Measurements from ENCODE around the gene LAIR1. TPM values are rescaled to one million over a fixed set of nuclear protein-coding genes. Genes with fewer than 3 reads are reported as not detected.
"Not testable (repeated sequence)": the region's sequence is repeated elsewhere in the genome, so short reads cannot be mapped to it uniquely, and the experiment has no call there.

Gene LAIR1
- total RNA-seq, 1 donor from 2014 or later, result not detected

DNA sequence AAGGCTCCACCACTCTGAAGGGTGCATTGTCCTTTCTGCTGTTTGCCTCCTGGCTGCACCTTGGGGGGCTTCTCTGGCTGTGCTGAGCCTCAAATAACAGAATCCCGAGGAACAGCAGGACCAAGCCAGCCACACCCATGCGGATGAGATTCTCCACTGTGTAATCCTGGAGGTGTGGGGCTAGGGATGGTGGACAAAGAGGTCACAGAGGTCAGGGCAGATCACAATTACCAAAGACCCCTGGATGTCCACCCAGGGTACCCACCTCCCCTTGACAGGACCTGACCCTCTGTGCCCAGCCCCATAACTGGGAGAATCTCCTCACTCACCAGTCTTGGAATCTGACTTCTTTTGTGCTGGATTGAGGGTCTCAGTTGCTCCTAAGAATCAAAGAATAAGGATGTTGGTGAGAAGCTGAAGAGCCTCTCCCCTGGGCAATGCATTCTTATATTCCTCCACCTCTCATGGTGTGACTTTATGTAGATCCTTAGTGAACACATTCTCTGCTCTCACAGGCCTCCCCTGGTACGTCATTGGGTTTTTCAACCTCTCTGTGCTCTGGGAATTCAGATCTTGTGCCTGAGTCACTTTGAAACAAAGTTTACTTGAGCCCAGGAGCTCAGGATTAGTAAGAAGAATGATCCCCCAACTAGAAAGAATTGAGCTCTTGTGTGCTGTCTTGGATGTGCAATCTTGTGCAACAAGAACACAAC, 31.0 kb downstream of the LAIR1 start:
- peaks cover 12% of the 10 kb centered on the region for H3K27me3 Mint-ChIP-seq (ENCODE audit: low read depth)
- TF ChIP-seq CTCF (IDR thresholded peaks at IDR 0.05), result no peak
- no peaks in the 10 kb centered on the region for H3K36me3 Mint-ChIP-seq (ENCODE audit: low read depth)
- H3K9me3 Mint-ChIP-seq (ENCODE audit: low read depth), result no peaks in the 10 kb centered on the region
- no peaks in the 10 kb centered on the region for H3K4me1 Mint-ChIP-seq (ENCODE audit: low read depth)
- no peak overlapping the region for H3K27ac Mint-ChIP-seq (ENCODE audit: unreplicated experiment)
- H3K4me3 Mint-ChIP-seq (ENCODE audit: unreplicated experiment), result no peak overlapping the region
- no peak for DNase-seq (ENCODE audit: low spot score)

GRCh38 chr19:54332149-54332548, 32.6 kb downstream of the LAIR1 start:
- H3K4me1 Mint-ChIP-seq (ENCODE audit: low read depth), result no peaks in the 10 kb centered on the region
- peaks cover 8% of the 10 kb centered on the region for H3K27me3 Mint-ChIP-seq (ENCODE audit: low read depth)
- DNase-seq (ENCODE audit: low spot score), result no peak
- H3K9me3 Mint-ChIP-seq (ENCODE audit: low read depth), result no peaks in the 10 kb centered on the region
- H3K36me3 Mint-ChIP-seq (ENCODE audit: low read depth), result no peaks in the 10 kb centered on the region
- no peak overlapping the region for H3K27ac Mint-ChIP-seq (ENCODE audit: unreplicated experiment)
- no peak overlapping the region for H3K4me3 Mint-ChIP-seq (ENCODE audit: unreplicated experiment)
- no peak for TF ChIP-seq CTCF (IDR thresholded peaks at IDR 0.05)

DNA sequence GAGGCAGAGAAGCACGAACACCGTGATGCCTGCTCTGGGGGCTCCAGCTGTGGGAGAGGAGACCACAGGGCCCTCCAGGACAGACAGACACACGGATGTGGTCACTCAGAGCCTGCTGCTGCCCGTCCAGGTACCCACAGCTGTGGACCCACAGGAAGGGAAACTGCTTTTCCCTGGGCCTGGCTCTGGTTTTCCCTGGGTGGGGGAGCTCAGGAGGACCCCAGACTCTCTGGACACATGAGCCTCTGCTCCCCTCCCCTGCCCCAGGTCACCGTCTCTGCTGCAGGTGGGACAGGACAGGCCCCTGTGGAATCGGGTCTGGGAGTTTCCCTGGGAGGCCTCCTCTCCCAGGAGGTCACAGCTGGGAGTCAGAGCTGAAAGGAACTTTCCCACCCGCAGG, 33.1 kb downstream of the LAIR1 start:
- Mint-ChIP-seq H3K27ac (ENCODE audit: unreplicated experiment) (no peak overlapping the region), H3K27me3 (ENCODE audit: low read depth) (peaks cover 8% of the 10 kb centered on the region), H3K9me3 (ENCODE audit: low read depth) (no peaks in the 10 kb centered on the region), H3K36me3 (ENCODE audit: low read depth) (no peaks in the 10 kb centered on the region), H3K4me1 (ENCODE audit: low read depth) (no peaks in the 10 kb centered on the region), H3K4me3 (ENCODE audit: unreplicated experiment) (no peak overlapping the region)
- peak; percentile 54 for DNase-seq (ENCODE audit: low spot score)
- TF ChIP-seq CTCF (IDR thresholded peaks at IDR 0.05), result no peak

DNA sequence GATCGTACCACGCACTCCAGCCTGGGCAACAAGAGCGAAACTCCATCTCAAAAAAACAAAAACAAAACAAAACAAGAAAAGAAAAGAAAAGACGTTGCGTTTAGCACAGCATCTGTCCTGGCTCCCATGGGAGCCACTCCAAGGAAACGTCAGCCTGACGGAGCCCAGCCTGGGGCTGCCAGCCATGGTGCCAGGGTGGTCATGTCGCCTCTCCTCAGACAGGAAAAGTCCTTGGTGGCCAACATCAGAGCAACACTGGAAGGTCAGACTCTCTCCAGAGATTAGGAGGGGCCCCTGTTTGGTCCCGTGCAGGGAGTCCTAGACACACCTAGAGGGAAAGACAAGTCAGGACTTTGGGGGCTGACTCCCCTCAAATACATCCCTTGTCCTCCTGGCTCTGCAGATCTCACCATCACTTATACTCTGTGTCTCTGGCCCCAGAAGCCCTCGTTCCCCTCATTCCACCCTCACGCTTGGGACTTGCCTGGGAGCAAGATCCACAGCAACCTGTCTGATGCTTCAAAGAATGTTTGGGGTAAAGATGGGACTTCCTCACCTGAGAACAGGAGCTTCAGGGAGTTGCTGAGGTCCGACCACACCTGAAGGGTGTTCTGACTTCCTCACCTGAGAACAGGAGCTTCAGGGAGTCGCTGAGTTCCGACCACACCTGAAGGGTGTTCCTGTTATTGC, 35.1 kb downstream of the LAIR1 start:
- H3K27ac Mint-ChIP-seq (ENCODE audit: unreplicated experiment), result no peak overlapping the region
- DNase-seq (ENCODE audit: low spot score), result peak; percentile 26
- no peaks in the 10 kb centered on the region for H3K4me1 Mint-ChIP-seq (ENCODE audit: low read depth)
- H3K27me3 Mint-ChIP-seq (ENCODE audit: low read depth), result peaks cover 8% of the 10 kb centered on the region
- H3K36me3 Mint-ChIP-seq (ENCODE audit: low read depth), result no peaks in the 10 kb centered on the region
- TF ChIP-seq CTCF (IDR thresholded peaks at IDR 0.05), result no peak
- H3K4me3 Mint-ChIP-seq (ENCODE audit: unreplicated experiment), result no peak overlapping the region
- H3K9me3 Mint-ChIP-seq (ENCODE audit: low read depth), result no peaks in the 10 kb centered on the region

DNA sequence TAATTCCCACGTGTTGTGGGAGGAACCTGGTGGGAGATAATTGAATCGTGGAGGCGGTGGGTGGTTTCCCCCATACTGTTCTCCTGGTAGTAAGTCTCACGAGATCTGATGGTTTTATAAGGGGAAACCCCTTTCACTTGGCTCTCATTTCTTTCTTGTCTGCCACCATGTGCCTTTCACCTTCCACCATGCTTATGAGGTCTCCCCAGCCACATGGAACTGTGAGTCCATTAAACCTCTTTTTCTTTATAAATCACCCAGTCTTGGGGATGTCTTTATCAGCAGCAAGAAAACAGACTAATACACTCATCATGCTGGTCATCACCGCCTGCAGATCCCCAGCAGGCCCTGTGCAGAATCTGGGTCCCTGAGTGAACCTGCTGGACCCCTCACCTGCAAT, 36.0 kb downstream of the LAIR1 start:
- H3K36me3 Mint-ChIP-seq (ENCODE audit: low read depth); H3K9me3 Mint-ChIP-seq (ENCODE audit: low read depth); H3K27me3 Mint-ChIP-seq (ENCODE audit: low read depth); H3K4me1 Mint-ChIP-seq (ENCODE audit: low read depth); DNase-seq (ENCODE audit: low spot score); H3K27ac Mint-ChIP-seq (ENCODE audit: unreplicated experiment); H3K4me3 Mint-ChIP-seq (ENCODE audit: unreplicated experiment): not testable (repeated sequence)
